ENCODE data around the gene ABCC1.

- TF ChIP-seq, protein P1, sequence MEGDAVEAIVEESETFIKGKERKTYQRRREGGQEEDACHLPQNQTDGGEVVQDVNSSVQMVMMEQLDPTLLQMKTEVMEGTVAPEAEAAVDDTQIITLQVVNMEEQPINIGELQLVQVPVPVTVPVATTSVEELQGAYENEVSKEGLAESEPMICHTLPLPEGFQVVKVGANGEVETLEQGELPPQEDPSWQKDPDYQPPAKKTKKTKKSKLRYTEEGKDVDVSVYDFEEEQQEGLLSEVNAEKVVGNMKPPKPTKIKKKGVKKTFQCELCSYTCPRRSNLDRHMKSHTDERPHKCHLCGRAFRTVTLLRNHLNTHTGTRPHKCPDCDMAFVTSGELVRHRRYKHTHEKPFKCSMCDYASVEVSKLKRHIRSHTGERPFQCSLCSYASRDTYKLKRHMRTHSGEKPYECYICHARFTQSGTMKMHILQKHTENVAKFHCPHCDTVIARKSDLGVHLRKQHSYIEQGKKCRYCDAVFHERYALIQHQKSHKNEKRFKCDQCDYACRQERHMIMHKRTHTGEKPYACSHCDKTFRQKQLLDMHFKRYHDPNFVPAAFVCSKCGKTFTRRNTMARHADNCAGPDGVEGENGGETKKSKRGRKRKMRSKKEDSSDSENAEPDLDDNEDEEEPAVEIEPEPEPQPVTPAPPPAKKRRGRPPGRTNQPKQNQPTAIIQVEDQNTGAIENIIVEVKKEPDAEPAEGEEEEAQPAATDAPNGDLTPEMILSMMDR (conservative IDR thresholded peaks at IDR 0.05; ENCODE audit: low read depth, low read length) = no peak
- TF ChIP-seq EZH2 (IDR thresholded peaks at IDR 0.05; ENCODE audit: low read length, unreplicated experiment) = no peak
Measured at GRCh38 chr16:16190546-16190945, 241.1 kb downstream of the ABCC1 start.

Measured in PC-3 (cell line).